ENCODE results near the gene PALD1.

GRCh38 chr10:70465832-70466231, 12.7 kb upstream of the PALD1 start:
- no peak for TF ChIP-seq CTCF (IDR thresholded peaks at IDR 0.05)
- no peak for TF ChIP-seq POLR2A (IDR thresholded peaks at IDR 0.05)
- TF ChIP-seq POLR2AphosphoS5 (IDR thresholded peaks at IDR 0.05; ENCODE audit: insufficient read depth in 1 of 2, low read depth in 1 of 2): no peak
